Epithelial cell of esophagus (primary cell): Measurements from ENCODE around the gene THSD7B.

Source experiments
- DNase-seq: peaks from one replicate; pipeline ENCODE4 v3.0.0; 2010; ENCODE audit warnings: low read depth
- H3K4me3 ChIP-seq: 2 replicates; pipeline ENCODE4 v1.5.1; 2011; ENCODE audit warnings: mild to moderate bottlenecking, low read length, control low read depth
- CTCF ChIP-seq: IDR thresholded peaks from 2 replicates; pipeline ENCODE4 v1.5.1; 2011; ENCODE audit warnings: low read depth, mild to moderate bottlenecking, low read length, control low read depth, inconsistent platforms; ENCODE audit not compliant: insufficient read depth; ENCODE audit errors: missing control alignments

The THSD7B gene

DNA sequence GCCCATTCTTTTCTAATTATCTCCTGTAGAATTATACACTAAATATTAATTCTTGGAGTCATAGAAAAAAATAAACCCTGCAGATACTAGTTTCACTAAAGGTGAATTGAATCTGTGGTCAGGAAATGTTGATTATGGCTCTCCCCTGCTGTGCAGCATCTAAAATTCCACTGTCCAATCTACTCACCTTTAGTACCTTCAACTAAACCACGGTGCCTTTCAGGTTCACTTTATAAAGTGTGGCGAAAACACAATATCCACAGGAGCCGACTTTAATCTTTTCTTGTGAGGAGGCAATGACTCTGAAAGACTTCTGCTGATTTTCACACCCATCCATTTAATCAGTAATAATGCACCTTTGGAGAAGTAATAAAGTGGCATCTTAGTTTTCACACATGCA is 402.3 kb downstream of the THSD7B start:
- H3K4me3 ChIP-seq: no peak overlapping the region
- no peak for TF ChIP-seq CTCF
- no peak for DNase-seq

- TF ChIP-seq CTCF: no peak
- DNase-seq: peak; percentile 84
- no peak overlapping the region for H3K4me3 ChIP-seq
Observed at GRCh38 chr2:137168552-137168951, 403.2 kb downstream of the THSD7B start.

- H3K4me3 ChIP-seq: no peak overlapping the region
- no peak for TF ChIP-seq CTCF
- DNase-seq: no peak
Observed at GRCh38 chr2:137172162-137172561, 406.8 kb downstream of the THSD7B start.

DNA sequence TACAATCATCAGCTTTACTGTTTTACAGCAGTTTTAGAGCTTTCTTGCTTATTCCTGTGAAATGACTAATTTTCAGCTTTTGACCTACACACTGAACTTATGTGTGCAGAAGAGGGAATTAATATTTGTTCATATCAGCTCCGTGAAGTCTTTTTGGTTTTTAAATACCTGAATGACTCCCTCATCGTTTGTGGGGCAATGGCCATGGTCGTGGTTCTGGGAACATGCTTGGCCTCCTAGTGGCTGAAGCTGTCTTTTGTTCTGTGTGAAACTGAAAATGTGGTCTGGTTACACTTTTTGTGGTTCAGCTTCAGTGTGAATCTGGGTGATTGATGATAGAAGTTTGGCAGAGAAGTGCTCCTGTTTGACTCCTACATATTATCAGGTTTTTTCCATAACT is 408.1 kb downstream of the THSD7B start:
- peak; percentile 84 for DNase-seq
- H3K4me3 ChIP-seq: no peak overlapping the region
- peak; percentile 70 for TF ChIP-seq CTCF

- H3K4me3 ChIP-seq: no peak overlapping the region
- TF ChIP-seq CTCF: no peak
- DNase-seq: no peak
Observed at GRCh38 chr2:137175246-137175645, 409.9 kb downstream of the THSD7B start.

- TF ChIP-seq CTCF: no peak
- peak; percentile 84 for DNase-seq
- H3K4me3 ChIP-seq: no peak overlapping the region
Observed at GRCh38 chr2:137178951-137179377, 413.6 kb downstream of the THSD7B start.

- TF ChIP-seq CTCF: no peak
- DNase-seq: peak; percentile 81
- H3K4me3 ChIP-seq: no peak overlapping the region
Observed at GRCh38 chr2:137179542-137179941, 414.2 kb downstream of the THSD7B start.
